ENCODE data around the gene CCNF.

Gene CCNF

GRCh38 chr16:2459647-2460390 lies 30.6 kb downstream of the CCNF start, which contains the start of gene TEDC2:
Gene TEDC2 (plus strand): TSS chr16:2460109. CDS start chr16:2460145, 36 bp downstream.
- Histone ChIP-seq H3K27me3 (replicated peaks; ENCODE audit: control insufficient read depth, insufficient read depth, low read length) (no peaks in the 10 kb centered on the region), H3K9me3 (ENCODE audit: control insufficient read depth, low read length) (no peaks in the 10 kb centered on the region), H3K4me3 (ENCODE audit: low read length) (peak within 1 kb of the TSS; percentile 87), H3K9ac (ENCODE audit: low read length) (peak within 1 kb of the TSS; percentile 81), H3K4me1 (ENCODE audit: control insufficient read depth, insufficient read depth, low read length) (peaks cover 13% of the 10 kb centered on the region), H3K36me3 (ENCODE audit: control insufficient read depth, insufficient read depth, low read length, severe bottlenecking) (no peaks in the 10 kb centered on the region)
- DNase-seq (ENCODE audit: low read depth), result peak; percentile 99

GRCh38 chr16:2460391-2460713 lies 31.1 kb downstream of the CCNF start:
- Histone ChIP-seq H3K4me1 (ENCODE audit: control insufficient read depth, insufficient read depth, low read length) (peaks cover 13% of the 10 kb centered on the region), H3K27me3 (replicated peaks; ENCODE audit: control insufficient read depth, insufficient read depth, low read length) (no peaks in the 10 kb centered on the region), H3K4me3 (ENCODE audit: low read length) (peak overlapping the region; percentile 87), H3K36me3 (ENCODE audit: control insufficient read depth, insufficient read depth, low read length, severe bottlenecking) (no peaks in the 10 kb centered on the region), H3K9ac (ENCODE audit: low read length) (peak overlapping the region; percentile 81), H3K9me3 (ENCODE audit: control insufficient read depth, low read length) (no peaks in the 10 kb centered on the region)
- DNase-seq (ENCODE audit: low read depth), result no peak

DNA sequence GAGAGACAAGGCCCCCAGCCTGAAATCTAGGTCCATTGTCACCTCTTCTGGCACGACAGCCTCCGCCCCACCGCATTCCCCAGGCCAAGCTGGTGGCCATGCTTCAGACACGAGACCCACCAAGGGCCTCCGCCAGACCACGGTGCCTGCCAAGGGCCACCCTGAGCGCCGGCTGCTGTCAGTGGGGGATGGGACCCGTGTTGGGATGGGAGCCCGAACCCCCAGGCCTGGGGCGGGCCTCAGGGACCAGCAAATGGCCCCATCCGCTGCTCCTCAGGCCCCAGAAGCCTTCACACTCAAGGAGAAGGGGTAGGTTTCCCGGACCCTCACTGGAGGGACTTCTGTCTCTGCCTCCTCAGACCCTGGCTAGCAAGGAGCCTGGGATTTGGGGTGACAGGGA lies 31.7 kb downstream of the CCNF start:
- Histone ChIP-seq H3K27me3 (replicated peaks; ENCODE audit: control insufficient read depth, insufficient read depth, low read length) (no peaks in the 10 kb centered on the region), H3K4me3 (ENCODE audit: low read length) (no peak overlapping the region), H3K4me1 (ENCODE audit: control insufficient read depth, insufficient read depth, low read length) (peaks cover 13% of the 10 kb centered on the region), H3K9ac (ENCODE audit: low read length) (no peak overlapping the region), H3K36me3 (ENCODE audit: control insufficient read depth, insufficient read depth, low read length, severe bottlenecking) (no peaks in the 10 kb centered on the region), H3K9me3 (ENCODE audit: control insufficient read depth, low read length) (no peaks in the 10 kb centered on the region)
- no peak for DNase-seq (ENCODE audit: low read depth)

- Histone ChIP-seq H3K4me3 (ENCODE audit: low read length) (no peak overlapping the region), H3K4me1 (ENCODE audit: control insufficient read depth, insufficient read depth, low read length) (peaks cover 13% of the 10 kb centered on the region), H3K27me3 (replicated peaks; ENCODE audit: control insufficient read depth, insufficient read depth, low read length) (no peaks in the 10 kb centered on the region), H3K9me3 (ENCODE audit: control insufficient read depth, low read length) (no peaks in the 10 kb centered on the region), H3K9ac (ENCODE audit: low read length) (no peak overlapping the region), H3K36me3 (ENCODE audit: control insufficient read depth, insufficient read depth, low read length, severe bottlenecking) (no peaks in the 10 kb centered on the region)
- no peak for DNase-seq (ENCODE audit: low read depth)
Measured at GRCh38 chr16:2462031-2462866, 33.0 kb downstream of the CCNF start.

DNA sequence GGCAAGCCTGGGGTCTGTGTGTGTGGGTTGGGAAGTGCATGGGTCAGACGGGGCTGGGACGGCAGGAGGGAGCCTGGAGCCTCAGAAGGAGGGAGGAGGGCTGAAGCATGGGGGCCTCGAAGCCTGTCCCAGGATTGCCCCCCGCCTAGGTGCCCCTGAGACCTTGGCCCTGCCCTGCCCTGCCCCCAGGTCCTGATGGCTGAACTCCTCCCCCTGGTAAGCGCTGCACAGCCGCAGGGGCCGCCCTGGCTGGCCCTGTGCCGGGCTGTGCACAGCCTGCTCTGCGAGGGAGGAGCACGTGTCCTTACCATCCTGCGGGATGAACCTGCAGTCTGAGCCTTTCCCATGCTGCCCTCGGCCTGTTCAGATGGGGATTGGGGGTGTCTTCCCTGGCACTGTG lies 35.1 kb downstream of the CCNF start:
- Histone ChIP-seq H3K4me1 (ENCODE audit: control insufficient read depth, insufficient read depth, low read length) (peaks cover 23% of the 10 kb centered on the region), H3K27me3 (replicated peaks; ENCODE audit: control insufficient read depth, insufficient read depth, low read length) (no peaks in the 10 kb centered on the region)

DNA sequence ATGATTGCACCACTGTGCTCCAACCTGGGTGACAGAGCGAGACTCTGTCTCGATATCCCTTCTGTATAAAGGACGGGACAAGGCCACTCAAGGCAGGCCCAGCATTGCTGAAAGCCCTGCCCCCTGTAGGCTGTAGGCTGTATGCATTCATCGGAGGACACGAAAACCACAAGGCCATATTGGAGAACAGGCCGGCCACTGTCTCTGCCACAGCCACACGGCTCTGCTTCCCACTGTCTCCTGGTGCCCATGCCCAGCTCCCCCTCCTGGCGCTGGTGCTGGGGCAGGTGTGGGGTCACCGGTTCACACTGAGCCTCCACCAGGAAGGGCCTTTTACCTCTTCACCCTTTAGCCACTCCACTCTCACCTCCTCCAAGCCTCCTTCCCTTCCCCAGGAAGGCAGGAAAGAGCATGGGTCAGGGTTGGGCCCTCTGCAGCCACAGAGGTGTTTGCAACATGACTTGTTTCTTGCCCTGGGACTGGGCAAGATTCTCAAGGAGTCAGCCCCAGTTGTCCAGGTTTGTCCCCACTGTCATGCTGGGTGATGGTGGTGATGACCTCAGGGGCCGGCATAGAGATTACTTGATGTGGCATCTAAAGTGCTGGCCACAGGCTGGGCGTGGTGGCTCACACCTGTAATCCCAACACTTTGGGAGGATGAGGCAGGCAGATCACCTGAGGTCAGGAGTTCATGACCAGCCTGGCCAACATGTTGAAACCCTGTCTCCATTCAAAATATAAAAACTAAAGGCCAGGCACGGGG lies 36.6 kb downstream of the CCNF start:
- no peaks in the 10 kb centered on the region for H3K36me3 ChIP-seq (ENCODE audit: control insufficient read depth, insufficient read depth, low read length, severe bottlenecking)
- no peaks in the 10 kb centered on the region for H3K27me3 ChIP-seq (replicated peaks; ENCODE audit: control insufficient read depth, insufficient read depth, low read length)
- no peak overlapping the region for H3K4me3 ChIP-seq (ENCODE audit: low read length)
- no peak for DNase-seq (ENCODE audit: low read depth)
- no peaks in the 10 kb centered on the region for H3K9me3 ChIP-seq (ENCODE audit: control insufficient read depth, low read length)
- no peak overlapping the region for H3K9ac ChIP-seq (ENCODE audit: low read length)
- peaks cover 16% of the 10 kb centered on the region for H3K4me1 ChIP-seq (ENCODE audit: control insufficient read depth, insufficient read depth, low read length)

More for the DNA sequence above, 35.1 kb downstream of the CCNF start:
- Histone ChIP-seq H3K4me3 (ENCODE audit: low read length) (no peak overlapping the region), H3K9me3 (ENCODE audit: control insufficient read depth, low read length) (no peaks in the 10 kb centered on the region), H3K9ac (ENCODE audit: low read length) (no peak overlapping the region), H3K36me3 (ENCODE audit: control insufficient read depth, insufficient read depth, low read length, severe bottlenecking) (no peaks in the 10 kb centered on the region)
- DNase-seq (ENCODE audit: low read depth), result no peak

DNA sequence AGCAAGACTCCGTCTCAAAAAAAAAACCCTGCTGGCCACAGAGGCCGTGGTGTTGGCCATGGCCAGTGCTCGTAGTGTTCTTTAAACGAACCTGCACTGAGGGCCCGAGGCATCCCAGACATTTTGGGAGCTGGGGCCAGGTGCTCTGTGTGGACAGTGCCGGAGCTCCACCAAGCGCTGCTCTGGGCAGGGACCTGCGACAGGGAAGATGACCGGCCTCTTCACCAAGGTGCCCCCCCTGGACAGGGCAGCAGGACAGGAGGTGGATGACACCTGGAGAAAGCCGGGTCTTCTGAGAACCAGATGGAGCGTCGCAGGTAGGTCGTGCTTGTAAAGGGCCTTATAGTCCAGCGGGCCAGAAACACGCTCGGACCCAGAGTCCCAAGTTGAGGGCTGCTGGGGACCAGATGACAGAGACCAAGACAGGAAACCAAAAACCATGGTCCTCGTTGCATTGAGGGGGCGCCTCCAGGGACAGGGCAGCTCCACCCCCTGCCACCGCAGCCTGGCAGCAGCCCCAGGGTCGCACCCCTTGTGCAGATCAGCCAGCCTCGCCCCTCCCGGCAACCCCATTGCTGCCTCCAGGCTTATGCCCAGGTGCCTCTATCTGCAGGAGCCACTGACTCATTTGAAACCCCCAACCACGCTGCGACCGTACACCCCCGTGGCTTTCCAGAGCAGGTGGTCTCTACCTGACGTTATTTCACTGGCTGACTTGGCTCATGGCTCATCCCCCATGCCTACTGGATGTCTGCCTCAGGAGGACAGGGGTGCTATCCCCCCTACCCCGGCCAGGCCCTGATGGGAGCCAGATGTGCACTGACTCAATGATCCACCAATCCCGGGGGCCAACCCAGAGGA lies 37.6 kb downstream of the CCNF start:
- Histone ChIP-seq H3K4me1 (ENCODE audit: control insufficient read depth, insufficient read depth, low read length) (peaks cover 16% of the 10 kb centered on the region), H3K9ac (ENCODE audit: low read length) (no peak overlapping the region), H3K9me3 (ENCODE audit: control insufficient read depth, low read length) (no peaks in the 10 kb centered on the region), H3K27me3 (replicated peaks; ENCODE audit: control insufficient read depth, insufficient read depth, low read length) (no peaks in the 10 kb centered on the region), H3K4me3 (ENCODE audit: low read length) (no peak overlapping the region), H3K36me3 (ENCODE audit: control insufficient read depth, insufficient read depth, low read length, severe bottlenecking) (no peaks in the 10 kb centered on the region)
- DNase-seq (ENCODE audit: low read depth), result no peak

DNA sequence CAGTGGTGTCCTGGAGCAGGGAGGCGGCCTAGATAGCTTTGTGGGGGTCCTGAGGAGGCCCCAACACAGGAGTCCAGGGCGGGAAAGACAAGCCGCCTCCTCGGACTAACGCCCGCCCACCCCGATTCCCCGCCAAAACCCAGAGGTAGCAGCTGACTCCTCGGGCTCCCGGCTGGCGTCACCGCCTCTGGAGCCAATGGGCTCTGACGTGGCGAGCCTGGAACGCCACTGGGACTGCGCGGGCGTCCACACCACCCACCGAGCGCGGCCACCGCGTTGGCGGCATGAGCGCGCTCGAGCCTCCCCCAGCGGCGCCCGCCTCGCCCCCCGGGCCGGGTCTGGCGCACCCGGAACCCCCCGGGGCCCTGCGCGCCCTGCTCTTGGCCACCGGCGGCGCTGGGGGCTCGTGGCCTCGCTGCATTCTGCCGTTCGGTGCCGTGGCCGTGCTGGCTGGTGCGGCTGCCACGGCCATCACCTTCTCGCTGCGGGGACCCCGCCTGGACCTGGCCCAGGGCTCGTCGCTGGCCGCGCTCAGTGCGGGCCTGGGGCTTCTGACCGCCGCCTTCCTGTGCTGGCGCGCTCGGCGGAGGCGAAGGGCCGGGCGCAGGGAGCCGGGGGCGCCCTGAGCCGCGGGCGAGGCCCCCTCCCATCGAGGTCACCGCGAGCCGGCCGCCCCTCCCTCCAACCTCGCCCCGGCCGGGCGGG lies 38.4 kb downstream of the CCNF start:
- peak; percentile 90 for DNase-seq (ENCODE audit: low read depth)
- Histone ChIP-seq H3K9me3 (ENCODE audit: control insufficient read depth, low read length) (no peaks in the 10 kb centered on the region), H3K27me3 (replicated peaks; ENCODE audit: control insufficient read depth, insufficient read depth, low read length) (no peaks in the 10 kb centered on the region), H3K9ac (ENCODE audit: low read length) (peak overlapping the region; percentile 64), H3K4me3 (ENCODE audit: low read length) (peak overlapping the region; percentile 71), H3K4me1 (ENCODE audit: control insufficient read depth, insufficient read depth, low read length) (peaks cover 16% of the 10 kb centered on the region), H3K36me3 (ENCODE audit: control insufficient read depth, insufficient read depth, low read length, severe bottlenecking) (no peaks in the 10 kb centered on the region)

- Histone ChIP-seq H3K9ac (ENCODE audit: low read length) (peak overlapping the region; percentile 64), H3K4me1 (ENCODE audit: control insufficient read depth, insufficient read depth, low read length) (peaks cover 16% of the 10 kb centered on the region), H3K27me3 (replicated peaks; ENCODE audit: control insufficient read depth, insufficient read depth, low read length) (no peaks in the 10 kb centered on the region), H3K4me3 (ENCODE audit: low read length) (peak overlapping the region; percentile 71), H3K36me3 (ENCODE audit: control insufficient read depth, insufficient read depth, low read length, severe bottlenecking) (no peaks in the 10 kb centered on the region), H3K9me3 (ENCODE audit: control insufficient read depth, low read length) (no peaks in the 10 kb centered on the region)
- peak; percentile 57 for DNase-seq (ENCODE audit: low read depth)
Measured at GRCh38 chr16:2468233-2468724, 39.0 kb downstream of the CCNF start.

Data from adipocyte (in vitro differentiated cells).